HG02852 (cell line): Measurements from ENCODE around the gene LONP2.
"Not testable (repeated sequence)": the region's sequence is repeated elsewhere in the genome, so short reads cannot be mapped to it uniquely, and the experiment has no call there.

ENCODE experiments used
- ATAC-seq: cut with Tn5 transposase; IDR thresholded peaks from one replicate; pipeline ENCODE4 v1.9.1; 2021; ENCODE audit warnings: mild to moderate bottlenecking, moderate library complexity; ENCODE audit not compliant: unreplicated experiment

LONP2 gene

GRCh38 chr16:48385253-48386150 lies 141.4 kb downstream of the LONP2 start, which contains the start of gene SIAH1:
Gene SIAH1 (minus strand): TSS chr16:48385413. CDS start chr16:48362428, 22,985 bp downstream.
- ATAC-seq: peak; percentile 67

- no peak for ATAC-seq
These were observed 142.6 kb downstream of the LONP2 start for GRCh38 chr16:48386559-48387312.

- ATAC-seq: no peak
These were observed 148.3 kb downstream of the LONP2 start for GRCh38 chr16:48392407-48392806.

- no peak for ATAC-seq
These were observed 149.6 kb downstream of the LONP2 start for GRCh38 chr16:48393485-48394354.

GRCh38 chr16:48394355-48394703 lies 150.2 kb downstream of the LONP2 start:
- ATAC-seq: no peak

- no peak for ATAC-seq
These were observed 151.3 kb downstream of the LONP2 start for GRCh38 chr16:48395375-48395774.

- ATAC-seq: not testable (repeated sequence)
These were observed 158.4 kb downstream of the LONP2 start for GRCh38 chr16:48402547-48402946.

GRCh38 chr16:48405153-48405552 lies 161.1 kb downstream of the LONP2 start:
- ATAC-seq: no peak

- ATAC-seq: no peak
These were observed 161.8 kb downstream of the LONP2 start for GRCh38 chr16:48405907-48406306.
